Measurements from ENCODE around the gene CENPO.

CENPO gene, protein sequence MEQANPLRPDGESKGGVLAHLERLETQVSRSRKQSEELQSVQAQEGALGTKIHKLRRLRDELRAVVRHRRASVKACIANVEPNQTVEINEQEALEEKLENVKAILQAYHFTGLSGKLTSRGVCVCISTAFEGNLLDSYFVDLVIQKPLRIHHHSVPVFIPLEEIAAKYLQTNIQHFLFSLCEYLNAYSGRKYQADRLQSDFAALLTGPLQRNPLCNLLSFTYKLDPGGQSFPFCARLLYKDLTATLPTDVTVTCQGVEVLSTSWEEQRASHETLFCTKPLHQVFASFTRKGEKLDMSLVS

DNA sequence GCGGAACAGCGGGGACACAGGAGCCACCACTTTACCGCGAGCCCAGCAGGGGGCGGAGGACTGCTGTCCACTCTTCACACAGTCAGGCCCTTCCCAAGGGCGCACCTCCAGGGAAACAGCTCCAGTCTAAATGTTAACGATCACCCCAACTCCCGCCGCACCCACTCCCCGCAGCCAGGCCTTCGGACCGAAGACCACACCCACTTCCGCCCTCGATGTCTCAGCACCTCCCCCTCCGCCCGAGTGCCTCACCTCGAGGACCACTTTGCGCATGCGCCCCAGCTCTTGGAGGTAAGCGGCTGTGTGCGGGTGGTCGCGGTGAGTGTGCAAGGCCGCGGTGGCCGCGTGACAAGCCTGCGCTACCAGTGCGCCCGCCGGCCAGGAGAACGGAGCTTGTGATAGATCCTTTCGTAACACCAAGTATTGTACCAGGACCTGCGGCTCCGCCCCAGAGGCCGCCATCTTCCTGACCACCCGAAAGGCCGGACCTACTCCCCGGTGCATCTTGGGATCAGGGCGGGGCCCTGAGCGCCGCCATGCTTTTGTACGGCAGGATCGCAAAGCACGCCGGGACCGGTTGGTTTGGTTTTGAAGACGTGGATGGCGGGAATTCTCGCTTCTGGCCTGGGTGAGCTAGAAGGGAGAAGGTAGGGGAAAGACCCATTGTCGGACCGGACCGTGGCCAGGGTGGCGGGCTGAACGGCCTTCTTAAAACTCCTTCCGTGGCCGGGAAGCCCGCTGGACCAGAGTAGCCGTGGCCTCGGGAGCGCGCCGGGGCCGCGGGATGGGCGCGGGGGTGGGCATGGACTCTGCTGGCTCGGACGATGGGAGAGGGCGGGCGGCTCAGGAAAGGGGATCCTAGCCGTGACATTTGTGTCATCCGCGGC lies at the start of gene CENPO, which contains the start of gene PTRHD1:
Gene CENPO, plus strand, starts transcription at position 552 of the 887 bp plus-strand sequence. CDS start 495 bp downstream, outside the sequence.
Gene PTRHD1, minus strand, starts transcription at position 518 of the 887 bp plus-strand sequence. Its CDS starts 14 bp downstream, at position 504.
- peaks cover 4 to 5% of the 10 kb centered on the region in 2 donors for H3K36me3 ChIP-seq (ENCODE audit: control insufficient read depth in 1 of 2, insufficient read depth in 2 of 2, low read length in 2 of 2)
- no peaks in the 10 kb centered on the region for H3K27me3 ChIP-seq (ENCODE audit: control insufficient read depth in 1 of 2, insufficient read depth in 2 of 2, low read length in 2 of 2)
- H3K27ac ChIP-seq (ENCODE audit: low read depth, low read length), result peak within 1 kb of the TSS; percentile 99
- H3K4me1 ChIP-seq (ENCODE audit: control insufficient read depth in 1 of 2, insufficient read depth in 2 of 2, low read length in 2 of 2), result peaks cover 16 to 17% of the 10 kb centered on the region in 2 donors
- H3K9ac ChIP-seq (ENCODE audit: low read depth in 1 of 2, low read length in 2 of 2), result peak within 1 kb of the TSS; percentile 70 to 94
- peak within 1 kb of the TSS; percentile 82 to 93 for H3K4me3 ChIP-seq (ENCODE audit: low read depth in 1 of 2, low read length in 2 of 2)
- H3K9me3 ChIP-seq (ENCODE audit: control insufficient read depth in 1 of 2, low read length in 2 of 2), result no peaks in the 10 kb centered on the region

DNA sequence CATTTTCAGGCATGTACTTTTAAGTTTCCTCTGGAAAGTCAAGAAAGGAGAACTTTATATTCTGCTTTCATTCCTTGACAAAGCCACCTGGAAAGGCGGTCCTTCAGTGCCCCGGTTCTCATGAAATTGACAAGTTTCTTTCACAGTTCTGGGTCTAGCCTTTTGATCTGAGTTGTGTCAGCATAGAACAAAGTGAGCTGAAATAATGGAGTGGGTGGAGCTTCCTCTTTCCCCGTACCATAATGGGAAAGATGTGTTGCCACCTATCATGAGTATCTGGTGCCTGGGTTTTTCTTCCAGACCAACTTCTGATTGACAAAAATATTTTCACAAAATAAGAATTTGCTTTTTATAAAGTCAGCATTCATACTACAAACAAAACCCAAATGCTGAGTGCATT lies 49.3 kb upstream of the CENPO start:
- Histone ChIP-seq H3K36me3 (ENCODE audit: control insufficient read depth in 1 of 2, insufficient read depth in 2 of 2, low read length in 2 of 2) (peaks cover 14 to 23% of the 10 kb centered on the region in 2 donors), H3K9ac (ENCODE audit: low read depth in 1 of 2, low read length in 2 of 2) (no peak overlapping the region), H3K4me3 (ENCODE audit: low read depth in 1 of 2, low read length in 2 of 2) (no peak overlapping the region), H3K9me3 (ENCODE audit: control insufficient read depth in 1 of 2, low read length in 2 of 2) (no peaks in the 10 kb centered on the region), H3K27ac (ENCODE audit: low read depth, low read length) (no peak overlapping the region), H3K27me3 (ENCODE audit: control insufficient read depth in 1 of 2, insufficient read depth in 2 of 2, low read length in 2 of 2) (no peaks in the 10 kb centered on the region), H3K4me1 (ENCODE audit: control insufficient read depth in 1 of 2, insufficient read depth in 2 of 2, low read length in 2 of 2) (no peaks in the 10 kb centered on the region)

DNA sequence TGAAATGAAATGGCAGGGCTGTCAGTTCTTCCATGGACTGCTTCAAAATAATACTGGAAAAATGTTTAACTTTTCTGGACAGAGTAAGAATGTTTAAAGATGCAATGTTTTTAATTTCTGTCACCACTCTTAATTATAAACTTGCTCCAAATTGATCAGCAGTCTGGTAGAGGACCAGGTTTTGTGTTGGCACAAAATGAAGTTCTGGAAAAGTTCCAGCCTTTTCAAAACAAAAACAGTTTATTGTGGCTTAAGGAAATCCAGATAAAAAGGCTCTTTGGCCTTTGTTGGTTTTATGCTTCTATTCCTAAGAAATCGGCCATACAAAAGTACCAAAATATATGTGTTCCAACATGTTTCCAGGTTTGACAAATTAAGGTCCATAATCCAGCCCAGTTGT lies 48.9 kb upstream of the CENPO start:
- H3K9ac ChIP-seq (ENCODE audit: low read depth in 1 of 2, low read length in 2 of 2), result no peak overlapping the region
- no peak overlapping the region for H3K4me3 ChIP-seq (ENCODE audit: low read depth in 1 of 2, low read length in 2 of 2)
- H3K27ac ChIP-seq (ENCODE audit: low read depth, low read length), result no peak overlapping the region
- H3K27me3 ChIP-seq (ENCODE audit: control insufficient read depth in 1 of 2, insufficient read depth in 2 of 2, low read length in 2 of 2), result no peaks in the 10 kb centered on the region
- H3K4me1 ChIP-seq (ENCODE audit: control insufficient read depth in 1 of 2, insufficient read depth in 2 of 2, low read length in 2 of 2), result no peaks in the 10 kb centered on the region
- H3K36me3 ChIP-seq (ENCODE audit: control insufficient read depth in 1 of 2, insufficient read depth in 2 of 2, low read length in 2 of 2), result peaks cover 14 to 27% of the 10 kb centered on the region in 2 donors
- H3K9me3 ChIP-seq (ENCODE audit: control insufficient read depth in 1 of 2, low read length in 2 of 2), result no peaks in the 10 kb centered on the region

DNA sequence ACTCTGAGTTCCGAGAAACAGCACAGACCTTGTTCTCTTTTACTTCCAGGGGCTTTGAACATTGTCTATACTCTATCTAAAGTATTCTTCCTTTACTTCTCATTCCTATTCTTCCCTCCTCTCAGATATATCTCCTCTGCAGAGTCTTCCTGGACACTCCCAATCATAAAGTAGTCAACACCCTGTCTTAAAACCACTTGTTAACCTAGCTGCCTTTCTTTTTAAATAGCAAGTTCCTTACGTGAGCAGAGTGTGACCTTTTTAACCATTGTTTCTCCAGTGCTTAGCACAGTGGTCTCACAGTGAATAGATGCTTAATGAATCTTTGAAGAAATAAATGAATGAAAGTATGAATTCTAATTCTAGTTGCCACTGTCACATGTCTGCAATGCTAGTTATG lies 47.4 kb upstream of the CENPO start:
- Histone ChIP-seq H3K9me3 (ENCODE audit: control insufficient read depth in 1 of 2, low read length in 2 of 2) (no peaks in the 10 kb centered on the region), H3K27ac (ENCODE audit: low read depth, low read length) (no peak overlapping the region), H3K9ac (ENCODE audit: low read depth in 1 of 2, low read length in 2 of 2) (no peak overlapping the region), H3K36me3 (ENCODE audit: control insufficient read depth in 1 of 2, insufficient read depth in 2 of 2, low read length in 2 of 2) (peaks cover 10 to 29% of the 10 kb centered on the region in 2 donors), H3K4me3 (ENCODE audit: low read depth in 1 of 2, low read length in 2 of 2) (no peak overlapping the region), H3K4me1 (ENCODE audit: control insufficient read depth in 1 of 2, insufficient read depth in 2 of 2, low read length in 2 of 2) (no peaks in the 10 kb centered on the region), H3K27me3 (ENCODE audit: control insufficient read depth in 1 of 2, insufficient read depth in 2 of 2, low read length in 2 of 2) (no peaks in the 10 kb centered on the region)

DNA sequence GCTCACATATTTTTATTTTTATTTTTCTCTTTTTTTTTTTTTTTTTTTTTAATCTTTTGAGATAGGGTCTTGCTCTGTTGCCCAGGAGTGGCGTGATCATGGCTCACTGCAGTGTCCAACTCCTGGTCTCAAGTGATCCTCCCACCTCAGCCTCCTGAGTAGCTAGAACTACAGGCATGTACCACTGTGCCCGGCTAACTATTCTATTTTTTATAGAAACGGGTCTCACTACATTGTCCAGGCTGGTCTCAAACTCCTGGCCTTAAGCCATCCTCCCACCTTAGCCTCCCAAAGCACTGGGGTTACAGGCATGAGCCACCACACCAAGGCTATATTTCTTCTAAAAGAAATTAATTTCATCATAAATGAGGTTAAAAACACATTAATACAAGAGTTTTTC lies 45.9 kb upstream of the CENPO start:
- H3K9ac ChIP-seq (ENCODE audit: low read depth in 1 of 2, low read length in 2 of 2), result no peak overlapping the region
- no peaks in the 10 kb centered on the region for H3K4me1 ChIP-seq (ENCODE audit: control insufficient read depth in 1 of 2, insufficient read depth in 2 of 2, low read length in 2 of 2)
- no peaks in the 10 kb centered on the region for H3K27me3 ChIP-seq (ENCODE audit: control insufficient read depth in 1 of 2, insufficient read depth in 2 of 2, low read length in 2 of 2)
- H3K27ac ChIP-seq (ENCODE audit: low read depth, low read length), result no peak overlapping the region
- no peaks in the 10 kb centered on the region for H3K9me3 ChIP-seq (ENCODE audit: control insufficient read depth in 1 of 2, low read length in 2 of 2)
- peaks cover 7 to 24% of the 10 kb centered on the region in 2 donors for H3K36me3 ChIP-seq (ENCODE audit: control insufficient read depth in 1 of 2, insufficient read depth in 2 of 2, low read length in 2 of 2)
- no peak overlapping the region for H3K4me3 ChIP-seq (ENCODE audit: low read depth in 1 of 2, low read length in 2 of 2)

DNA sequence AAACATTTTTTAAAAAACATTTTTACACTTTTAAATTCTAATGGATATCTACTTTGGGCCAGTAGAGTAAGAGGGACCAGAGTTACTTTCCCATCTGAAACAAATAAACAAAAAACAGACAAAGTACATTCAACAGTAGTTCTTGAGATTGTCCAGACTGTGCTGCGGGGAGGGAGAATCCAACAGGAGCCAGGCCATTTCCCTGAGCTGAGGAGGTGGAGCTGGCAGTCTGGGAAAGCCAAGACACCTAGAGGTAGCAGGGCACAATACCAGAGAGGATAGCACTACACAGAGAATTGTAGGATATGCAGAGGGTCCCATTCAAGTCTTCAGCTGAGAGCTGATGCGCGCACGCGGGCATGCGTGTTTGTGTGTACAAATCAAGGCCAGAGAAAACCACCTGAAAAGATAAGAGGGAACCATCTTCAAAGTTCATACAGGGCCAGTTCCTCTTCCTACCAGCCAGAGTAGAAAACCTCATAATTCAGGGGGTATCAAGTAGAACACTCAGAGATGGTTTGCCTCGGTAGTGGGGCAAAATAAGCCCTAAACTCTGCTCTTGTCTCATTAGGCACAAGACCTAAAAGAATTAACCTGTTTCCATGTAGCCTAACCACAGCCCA lies 44.0 kb upstream of the CENPO start:
- Histone ChIP-seq H3K4me3 (ENCODE audit: low read depth in 1 of 2, low read length in 2 of 2) (no peak overlapping the region), H3K9ac (ENCODE audit: low read depth in 1 of 2, low read length in 2 of 2) (no peak overlapping the region), H3K27me3 (ENCODE audit: control insufficient read depth in 1 of 2, insufficient read depth in 2 of 2, low read length in 2 of 2) (no peaks in the 10 kb centered on the region), H3K4me1 (ENCODE audit: control insufficient read depth in 1 of 2, insufficient read depth in 2 of 2, low read length in 2 of 2) (no peaks in the 10 kb centered on the region), H3K36me3 (ENCODE audit: control insufficient read depth in 1 of 2, insufficient read depth in 2 of 2, low read length in 2 of 2) (peaks cover 15 to 30% of the 10 kb centered on the region in 2 donors), H3K27ac (ENCODE audit: low read depth, low read length) (no peak overlapping the region), H3K9me3 (ENCODE audit: control insufficient read depth in 1 of 2, low read length in 2 of 2) (no peaks in the 10 kb centered on the region)

DNA sequence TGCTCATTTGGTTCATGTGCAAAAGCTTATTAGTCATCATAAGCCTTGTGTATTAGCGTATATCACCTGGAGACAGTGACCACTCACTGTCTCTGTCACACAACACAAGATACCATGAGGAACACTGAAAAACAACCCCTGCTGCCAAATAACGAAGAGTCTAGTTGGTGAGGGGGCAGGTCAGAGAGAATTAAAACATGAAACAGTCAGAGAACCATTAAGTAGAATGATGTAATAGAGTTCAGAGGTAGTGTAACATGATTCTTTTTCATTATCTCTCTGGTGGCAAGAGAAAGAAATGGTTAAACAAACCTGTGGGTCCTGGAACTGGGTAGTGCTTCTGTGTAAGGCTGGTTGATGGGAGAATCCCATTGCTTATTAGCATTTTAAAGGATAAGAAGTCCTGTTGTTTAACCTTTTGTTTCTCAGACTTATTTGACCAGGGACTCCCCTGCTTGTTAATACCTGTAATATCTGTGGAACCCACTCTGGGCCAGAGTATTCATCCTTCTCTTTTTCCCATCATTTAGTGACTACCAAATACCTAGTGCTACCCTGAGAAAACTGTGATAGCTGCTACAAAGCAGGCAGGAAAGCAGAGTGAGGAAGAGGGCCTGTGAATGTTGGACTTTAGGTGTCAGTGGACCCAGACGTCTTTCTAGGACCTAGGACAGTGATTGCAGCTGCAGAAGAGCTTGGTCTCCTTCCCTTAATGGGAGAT lies 38.1 kb upstream of the CENPO start:
- Histone ChIP-seq H3K36me3 (ENCODE audit: control insufficient read depth in 1 of 2, insufficient read depth in 2 of 2, low read length in 2 of 2) (peaks cover 29 to 64% of the 10 kb centered on the region in 2 donors), H3K9ac (ENCODE audit: low read depth in 1 of 2, low read length in 2 of 2) (no peak overlapping the region), H3K4me1 (ENCODE audit: control insufficient read depth in 1 of 2, insufficient read depth in 2 of 2, low read length in 2 of 2) (no peaks in the 10 kb centered on the region), H3K27ac (ENCODE audit: low read depth, low read length) (no peak overlapping the region), H3K27me3 (ENCODE audit: control insufficient read depth in 1 of 2, insufficient read depth in 2 of 2, low read length in 2 of 2) (no peaks in the 10 kb centered on the region), H3K4me3 (ENCODE audit: low read depth in 1 of 2, low read length in 2 of 2) (no peak overlapping the region), H3K9me3 (ENCODE audit: control insufficient read depth in 1 of 2, low read length in 2 of 2) (no peaks in the 10 kb centered on the region)

DNA sequence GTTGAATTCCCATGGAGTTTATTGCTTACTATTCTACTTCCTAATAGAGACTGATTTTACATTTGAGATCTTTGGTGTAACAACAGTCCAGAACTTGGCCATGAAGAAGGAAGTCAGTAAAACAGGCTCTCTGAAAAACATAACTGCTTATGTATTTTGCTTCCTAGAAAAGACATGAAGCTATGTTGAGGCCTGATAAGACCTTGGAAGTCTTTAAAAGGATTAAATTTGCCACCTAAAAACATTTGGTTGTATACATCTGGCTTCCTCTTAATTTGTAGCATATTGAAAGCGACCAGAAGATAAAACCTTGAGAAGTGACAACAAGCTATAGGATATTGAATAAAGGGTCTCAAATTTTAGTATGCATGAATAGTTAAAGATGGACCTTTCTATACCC lies 36.4 kb upstream of the CENPO start:
- Histone ChIP-seq H3K36me3 (ENCODE audit: control insufficient read depth in 1 of 2, insufficient read depth in 2 of 2, low read length in 2 of 2) (peaks cover 29 to 64% of the 10 kb centered on the region in 2 donors), H3K4me1 (ENCODE audit: control insufficient read depth in 1 of 2, insufficient read depth in 2 of 2, low read length in 2 of 2) (no peaks in the 10 kb centered on the region), H3K27me3 (ENCODE audit: control insufficient read depth in 1 of 2, insufficient read depth in 2 of 2, low read length in 2 of 2) (no peaks in the 10 kb centered on the region), H3K9ac (ENCODE audit: low read depth in 1 of 2, low read length in 2 of 2) (no peak overlapping the region), H3K9me3 (ENCODE audit: control insufficient read depth in 1 of 2, low read length in 2 of 2) (no peaks in the 10 kb centered on the region), H3K4me3 (ENCODE audit: low read depth in 1 of 2, low read length in 2 of 2) (no peak overlapping the region), H3K27ac (ENCODE audit: low read depth, low read length) (no peak overlapping the region)

DNA sequence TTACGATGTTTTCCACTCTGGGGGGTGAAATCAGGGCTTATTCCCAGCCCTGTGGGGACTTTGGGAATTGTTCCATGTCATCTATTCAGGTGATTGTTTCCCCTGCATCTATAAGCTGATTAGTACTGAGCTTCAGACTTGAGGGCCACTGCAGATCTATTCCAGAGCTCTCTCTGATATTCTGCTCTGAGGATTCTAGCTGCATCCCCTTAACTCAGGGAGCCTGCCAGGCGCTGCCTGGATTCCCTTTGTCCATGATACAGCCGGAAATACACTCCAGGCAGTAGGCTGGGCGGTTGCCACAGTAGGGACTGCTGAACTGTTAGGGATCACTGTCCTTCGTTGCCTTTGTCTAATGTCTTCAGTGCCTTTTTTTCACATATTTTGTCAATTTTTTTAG lies 31.4 kb upstream of the CENPO start:
- H3K36me3 ChIP-seq (ENCODE audit: control insufficient read depth in 1 of 2, insufficient read depth in 2 of 2, low read length in 2 of 2), result peaks cover 24 to 56% of the 10 kb centered on the region in 2 donors
- no peaks in the 10 kb centered on the region for H3K27me3 ChIP-seq (ENCODE audit: control insufficient read depth in 1 of 2, insufficient read depth in 2 of 2, low read length in 2 of 2)

More for the DNA sequence above, 31.4 kb upstream of the CENPO start:
- H3K4me3 ChIP-seq (ENCODE audit: low read depth in 1 of 2, low read length in 2 of 2), result no peak overlapping the region
- H3K4me1 ChIP-seq (ENCODE audit: control insufficient read depth in 1 of 2, insufficient read depth in 2 of 2, low read length in 2 of 2), result no peaks in the 10 kb centered on the region
- H3K27ac ChIP-seq (ENCODE audit: low read depth, low read length), result no peak overlapping the region
- H3K9me3 ChIP-seq (ENCODE audit: control insufficient read depth in 1 of 2, low read length in 2 of 2), result no peaks in the 10 kb centered on the region
- H3K9ac ChIP-seq (ENCODE audit: low read depth in 1 of 2, low read length in 2 of 2), result no peak overlapping the region

Data from duodenal mucosa (tissue), 2 donors.